ENCODE data around the gene SORCS2. TPM values are rescaled to one million over a fixed set of nuclear protein-coding genes. Genes with fewer than 3 reads are reported as not detected.

The SORCS2 gene
- total and polyA plus RNA-seq, 12 donors, result 0.67 to 15.5 (median 1.3) TPM

DNA sequence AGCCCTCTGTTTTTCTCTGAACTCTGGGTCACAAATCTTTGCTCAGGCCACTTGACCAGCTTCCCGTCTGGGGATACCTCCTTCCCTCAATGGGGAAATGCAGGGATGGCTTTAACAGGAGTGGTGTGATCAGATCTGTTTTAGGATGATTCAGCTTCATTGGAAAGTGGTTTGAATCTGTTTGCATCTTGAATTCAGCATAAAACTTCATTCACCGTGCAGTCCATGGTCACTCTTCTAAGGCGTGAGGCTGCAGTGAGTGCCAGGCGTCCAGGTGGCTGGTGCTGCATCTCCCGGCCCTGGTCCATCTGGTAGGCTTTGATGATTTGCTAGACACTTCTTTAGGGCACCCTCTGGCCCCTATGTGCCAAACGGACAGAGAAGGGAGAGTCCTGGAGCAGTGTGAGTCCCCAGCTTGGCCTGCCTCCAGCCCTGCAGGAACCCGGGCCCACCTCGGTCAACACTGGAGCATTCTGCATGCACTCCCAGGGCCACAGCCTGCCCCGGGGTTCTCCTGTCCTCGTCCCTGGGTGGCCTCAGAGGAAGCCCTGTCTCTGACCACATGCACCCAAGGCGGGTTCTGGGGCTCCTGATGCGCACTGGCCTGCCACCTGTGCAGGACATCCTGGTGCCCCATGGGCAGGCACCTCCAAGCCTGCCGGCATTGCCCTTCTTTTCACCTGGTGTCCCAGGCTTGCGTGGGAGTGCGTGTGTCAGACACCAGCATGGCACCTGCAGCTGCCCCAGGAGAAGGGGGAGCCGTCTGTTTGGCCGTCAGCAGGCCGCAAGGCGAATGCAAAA, 493.9 kb downstream of the SORCS2 start:
- no peaks in the 10 kb centered on the region for H3K27me3 ChIP-seq
- H3K36me3 ChIP-seq (replicated peaks in 1 of 2), result no peaks in the 10 kb centered on the region
- no peak for DNase-seq
- WGBS, 4 donors, result 80 to 92% (median 90%) methylated on average over 8 to 19 of the region's 19 CpGs
- peaks cover 0 to 5% (median 0%) of the 10 kb centered on the region in 3 donors for H3K9me3 ChIP-seq (replicated peaks in 1 of 3)
- no peaks in the 10 kb centered on the region for H3K4me1 ChIP-seq (replicated peaks in 1 of 2)
- no peak overlapping the region for H3K27ac ChIP-seq
- intact Hi-C loops (cut with DNase I), result no loop called here
- TF ChIP-seq CTCF (IDR thresholded peaks at IDR 0.05) (no peak), POLR2A (IDR thresholded peaks at IDR 0.05) (no peak)
- H3K4me3 ChIP-seq, result no peak overlapping the region

DNA sequence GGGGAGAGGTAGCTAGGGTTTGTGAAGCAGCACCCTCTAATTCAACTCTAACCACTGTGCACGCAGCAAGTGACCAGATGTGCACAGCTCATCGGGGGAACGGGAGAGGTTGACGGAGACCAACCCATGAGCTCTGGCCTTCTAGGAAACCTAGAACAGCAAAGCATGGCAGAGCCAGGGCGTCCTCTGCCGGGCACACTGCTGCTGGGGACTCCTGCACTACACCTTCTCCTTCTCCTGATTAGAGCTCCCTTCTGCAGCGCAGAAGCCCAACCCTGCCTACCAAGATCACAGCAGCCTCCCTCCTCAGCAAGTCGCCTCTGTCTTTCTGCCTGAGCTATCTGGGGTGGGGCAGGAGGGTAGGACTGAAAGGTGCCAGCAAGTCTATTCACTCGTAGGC, 494.7 kb downstream of the SORCS2 start:
- intact Hi-C loops (cut with DNase I), result no loop called here
- Histone ChIP-seq H3K9me3 (replicated peaks in 1 of 3) (peaks cover 0 to 5% (median 0%) of the 10 kb centered on the region in 3 donors), H3K4me1 (replicated peaks in 1 of 2) (no peaks in the 10 kb centered on the region), H3K4me3 (no peak overlapping the region), H3K36me3 (replicated peaks in 1 of 2) (no peaks in the 10 kb centered on the region), H3K27ac (no peak overlapping the region), H3K27me3 (no peaks in the 10 kb centered on the region)
- 85 to 99% (median 90%) methylated on average over 7 to 9 of the region's 9 CpGs for WGBS, 4 donors
- no peak for DNase-seq
- TF ChIP-seq POLR2A (IDR thresholded peaks at IDR 0.05) (no peak), CTCF (IDR thresholded peaks at IDR 0.05) (no peak)

GRCh38 chr4:7687796-7688195, 495.5 kb downstream of the SORCS2 start:
- Histone ChIP-seq H3K4me1 (replicated peaks in 1 of 2) (no peaks in the 10 kb centered on the region), H3K4me3 (no peak overlapping the region), H3K36me3 (replicated peaks in 1 of 2) (no peaks in the 10 kb centered on the region), H3K9me3 (replicated peaks in 1 of 3) (peaks cover 0 to 5% (median 0%) of the 10 kb centered on the region in 3 donors), H3K27ac (no peak overlapping the region), H3K27me3 (no peaks in the 10 kb centered on the region)
- WGBS, 4 donors, result 87 to 94% (median 90%) methylated on average over 9 of the region's 9 CpGs
- intact Hi-C loops (cut with DNase I), result no loop called here
- TF ChIP-seq CTCF (IDR thresholded peaks at IDR 0.05), result no peak
- no peak for TF ChIP-seq POLR2A (IDR thresholded peaks at IDR 0.05)
- DNase-seq, result no peak

GRCh38 chr4:7689773-7690693, 497.7 kb downstream of the SORCS2 start:
- no peaks in the 10 kb centered on the region for H3K36me3 ChIP-seq (replicated peaks in 1 of 2)
- H3K27ac ChIP-seq, result no peak overlapping the region
- intact Hi-C loops (cut with DNase I), result no loop called here

More at GRCh38 chr4:7689773-7690693, 497.7 kb downstream of the SORCS2 start:
- no peaks in the 10 kb centered on the region for H3K27me3 ChIP-seq
- no peak for DNase-seq
- H3K4me1 ChIP-seq (replicated peaks in 1 of 2), result no peaks in the 10 kb centered on the region
- H3K4me3 ChIP-seq, result no peak overlapping the region
- no peaks in the 10 kb centered on the region for H3K9me3 ChIP-seq (replicated peaks in 1 of 3)
- 72 to 89% (median 77%) methylated on average over 6 of the region's 6 CpGs for WGBS, 4 donors
- TF ChIP-seq CTCF (IDR thresholded peaks at IDR 0.05) (no peak), POLR2A (IDR thresholded peaks at IDR 0.05) (no peak)
